ENCODE measurements around the gene PSMB3. TPM values are rescaled to one million over a fixed set of nuclear protein-coding genes. Genes with fewer than 3 reads are reported as not detected.

Gene PSMB3
- total and polyA plus RNA-seq, 9 of the 15 experiments (the other 6 are each of a cell fraction or from before 2014, with no cell fraction given): 460 to 2,775 (median 574) TPM

GRCh38 chr17:38703742-38704605 lies 48.6 kb upstream of the PSMB3 start (continued):
- TF ChIP-seq, protein P1, sequence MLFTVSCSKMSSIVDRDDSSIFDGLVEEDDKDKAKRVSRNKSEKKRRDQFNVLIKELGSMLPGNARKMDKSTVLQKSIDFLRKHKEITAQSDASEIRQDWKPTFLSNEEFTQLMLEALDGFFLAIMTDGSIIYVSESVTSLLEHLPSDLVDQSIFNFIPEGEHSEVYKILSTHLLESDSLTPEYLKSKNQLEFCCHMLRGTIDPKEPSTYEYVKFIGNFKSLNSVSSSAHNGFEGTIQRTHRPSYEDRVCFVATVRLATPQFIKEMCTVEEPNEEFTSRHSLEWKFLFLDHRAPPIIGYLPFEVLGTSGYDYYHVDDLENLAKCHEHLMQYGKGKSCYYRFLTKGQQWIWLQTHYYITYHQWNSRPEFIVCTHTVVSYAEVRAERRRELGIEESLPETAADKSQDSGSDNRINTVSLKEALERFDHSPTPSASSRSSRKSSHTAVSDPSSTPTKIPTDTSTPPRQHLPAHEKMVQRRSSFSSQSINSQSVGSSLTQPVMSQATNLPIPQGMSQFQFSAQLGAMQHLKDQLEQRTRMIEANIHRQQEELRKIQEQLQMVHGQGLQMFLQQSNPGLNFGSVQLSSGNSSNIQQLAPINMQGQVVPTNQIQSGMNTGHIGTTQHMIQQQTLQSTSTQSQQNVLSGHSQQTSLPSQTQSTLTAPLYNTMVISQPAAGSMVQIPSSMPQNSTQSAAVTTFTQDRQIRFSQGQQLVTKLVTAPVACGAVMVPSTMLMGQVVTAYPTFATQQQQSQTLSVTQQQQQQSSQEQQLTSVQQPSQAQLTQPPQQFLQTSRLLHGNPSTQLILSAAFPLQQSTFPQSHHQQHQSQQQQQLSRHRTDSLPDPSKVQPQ (CRISPR knock-in tag; IDR thresholded peaks at IDR 0.05; ENCODE audit: borderline replicate concordance): no peak
- TF ChIP-seq PRDM10 (IDR thresholded peaks at IDR 0.05; ENCODE audit: partially characterized antibody) (peak; percentile 10), NBN (IDR thresholded peaks at IDR 0.05; ENCODE audit: low read depth) (peak; percentile 54; the same call in 1 of the 2 replicates), ARHGAP35 (IDR thresholded peaks at IDR 0.05; ENCODE audit: partially characterized antibody) (no peak), RNF2 (IDR thresholded peaks at IDR 0.05) (peak; percentile 41), NR2C1 (IDR thresholded peaks at IDR 0.05) (0 out of 2 replicates have a peak, but pooled peaks have one; percentile 20), NR2C1 (tag; IDR thresholded peaks at IDR 0.05) (peak; percentile 81), OTX1 (CRISPR knock-in tag; IDR thresholded peaks at IDR 0.05) (0 out of 2 replicates have a peak, but pooled peaks have one; percentile 12), GATAD2A (IDR thresholded peaks at IDR 0.05) (0 out of 2 replicates have a peak, but pooled peaks have one; percentile 39), HDAC1 (IDR thresholded peaks at IDR 0.05) (peak; percentile 37 to 40; a peak in 2 of 4 replicates), ELF1 (tag; IDR thresholded peaks at IDR 0.05) (peak; percentile 75), KDM1A (IDR thresholded peaks at IDR 0.05) (peak; percentile 81 to 91), MYNN (IDR thresholded peaks at IDR 0.05) (peak; percentile 55; the same call in 1 of the 2 replicates), MYNN (CRISPR knock-in tag; IDR thresholded peaks at IDR 0.05) (no peak), PTBP1 (IDR thresholded peaks at IDR 0.05; ENCODE audit: low read depth, low read length) (peak; percentile 86; the same call in 1 of the 2 replicates), ZNF780A (CRISPR knock-in tag; IDR thresholded peaks at IDR 0.05) (no peak), EGR1 (conservative IDR thresholded peaks at IDR 0.05) (peak; percentile 84), ATF1 (CRISPR knock-in tag; IDR thresholded peaks at IDR 0.05) (no peak), ATF1 (tag; IDR thresholded peaks at IDR 0.05) (peak; percentile 44), USF1 (CRISPR knock-in tag; IDR thresholded peaks at IDR 0.05) (no peak), SIN3A (IDR thresholded peaks at IDR 0.05; ENCODE audit: borderline replicate concordance in 2 of 2, control insufficient read depth in 1 of 2, low read depth in 2 of 2, low read length in 2 of 2) (peak in 1 of 2 experiments; percentile 76; a peak in 1 of 4 replicates), SMAD2 (IDR thresholded peaks at IDR 0.05; ENCODE audit: low read depth, low read length) (no peak), CXXC5 (CRISPR knock-in tag; IDR thresholded peaks at IDR 0.05) (peak; percentile 74)

Data from K562 (cell line).